GM12865 (cell line): ENCODE data around the gene COL11A1.
A peak's percentile ranks its signal among the peaks of the same experiment; 100 is the strongest.

Experiments used
- DNase-seq: peaks from one replicate; pipeline ENCODE4 v3.0.0; 2010; ENCODE audit warnings: low read depth
- H3K4me3 ChIP-seq: 2 replicates; pipeline ENCODE4 v1.5.1; 2011; ENCODE audit warnings: mild to moderate bottlenecking, low read depth, low read length, control low read depth
- TF ChIP-seq, protein P1 (sequence below): IDR thresholded peaks from 2 replicates; pipeline ENCODE4 v1.5.1; 2011; ENCODE audit warnings: low read length, control low read depth, low read depth, inconsistent platforms; ENCODE audit not compliant: insufficient read depth; ENCODE audit errors: missing control alignments

The COL11A1 gene

DNA sequence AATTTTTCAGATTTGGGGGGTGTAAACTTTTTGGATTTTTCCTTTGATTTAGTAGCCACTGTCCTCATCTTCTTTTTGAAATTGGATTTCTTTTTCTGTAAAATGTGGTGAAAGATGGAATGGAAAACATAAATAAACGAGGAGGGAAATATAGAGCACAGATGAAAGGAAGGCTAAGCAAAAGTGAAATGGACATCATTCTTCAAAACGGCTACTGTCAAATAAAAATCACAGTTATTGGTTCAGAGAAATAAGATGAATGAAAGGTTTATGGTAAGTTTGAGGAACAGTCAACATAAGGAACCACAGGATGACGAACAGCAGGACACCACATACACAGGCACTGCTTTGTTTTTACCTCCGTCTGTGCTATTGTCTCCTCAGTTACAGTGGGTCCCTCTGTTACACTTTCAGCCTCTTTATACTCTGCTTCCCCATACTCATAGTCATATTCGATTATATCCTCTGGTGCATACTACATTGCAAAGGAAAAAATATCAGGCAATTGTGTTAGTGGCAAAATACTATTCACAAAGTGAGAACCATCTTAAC lies 82.4 kb downstream of the COL11A1 start:
- DNase-seq, result no peak
- TF ChIP-seq, protein P1, sequence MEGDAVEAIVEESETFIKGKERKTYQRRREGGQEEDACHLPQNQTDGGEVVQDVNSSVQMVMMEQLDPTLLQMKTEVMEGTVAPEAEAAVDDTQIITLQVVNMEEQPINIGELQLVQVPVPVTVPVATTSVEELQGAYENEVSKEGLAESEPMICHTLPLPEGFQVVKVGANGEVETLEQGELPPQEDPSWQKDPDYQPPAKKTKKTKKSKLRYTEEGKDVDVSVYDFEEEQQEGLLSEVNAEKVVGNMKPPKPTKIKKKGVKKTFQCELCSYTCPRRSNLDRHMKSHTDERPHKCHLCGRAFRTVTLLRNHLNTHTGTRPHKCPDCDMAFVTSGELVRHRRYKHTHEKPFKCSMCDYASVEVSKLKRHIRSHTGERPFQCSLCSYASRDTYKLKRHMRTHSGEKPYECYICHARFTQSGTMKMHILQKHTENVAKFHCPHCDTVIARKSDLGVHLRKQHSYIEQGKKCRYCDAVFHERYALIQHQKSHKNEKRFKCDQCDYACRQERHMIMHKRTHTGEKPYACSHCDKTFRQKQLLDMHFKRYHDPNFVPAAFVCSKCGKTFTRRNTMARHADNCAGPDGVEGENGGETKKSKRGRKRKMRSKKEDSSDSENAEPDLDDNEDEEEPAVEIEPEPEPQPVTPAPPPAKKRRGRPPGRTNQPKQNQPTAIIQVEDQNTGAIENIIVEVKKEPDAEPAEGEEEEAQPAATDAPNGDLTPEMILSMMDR, result no peak
- no peak overlapping the region for H3K4me3 ChIP-seq

- TF ChIP-seq, protein P1, result no peak
- DNase-seq, result no peak
- no peak overlapping the region for H3K4me3 ChIP-seq
Observed at GRCh38 chr1:103024051-103024450, 84.3 kb downstream of the COL11A1 start.

GRCh38 chr1:103002005-103002404 lies 106.3 kb downstream of the COL11A1 start:
- TF ChIP-seq, protein P1, result no peak
- H3K4me3 ChIP-seq, result no peak overlapping the region
- DNase-seq, result no peak

- no peak overlapping the region for H3K4me3 ChIP-seq
- TF ChIP-seq, protein P1, result no peak
- DNase-seq, result no peak
Observed at GRCh38 chr1:102978874-102979273, 129.4 kb downstream of the COL11A1 start.

DNA sequence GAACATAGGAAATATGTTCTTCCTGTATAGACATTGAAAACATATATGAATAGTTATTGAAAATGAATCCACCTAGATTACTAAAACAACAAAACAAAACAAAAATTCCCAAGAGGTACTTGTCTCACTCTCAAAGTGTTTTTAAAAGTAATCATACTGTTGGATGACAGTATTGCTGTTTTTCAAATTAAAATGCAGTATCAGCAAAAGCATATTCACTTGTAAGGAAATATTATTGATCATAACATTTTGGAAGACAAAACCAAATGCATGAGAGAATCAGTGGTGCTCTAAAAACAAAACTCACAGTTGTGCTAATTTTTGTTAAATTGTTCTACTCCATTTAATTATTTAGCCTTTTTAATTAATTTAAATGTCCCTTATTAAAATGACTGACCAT lies 131.0 kb downstream of the COL11A1 start:
- TF ChIP-seq, protein P1, result no peak
- H3K4me3 ChIP-seq, result no peak overlapping the region
- DNase-seq, result no peak

DNA sequence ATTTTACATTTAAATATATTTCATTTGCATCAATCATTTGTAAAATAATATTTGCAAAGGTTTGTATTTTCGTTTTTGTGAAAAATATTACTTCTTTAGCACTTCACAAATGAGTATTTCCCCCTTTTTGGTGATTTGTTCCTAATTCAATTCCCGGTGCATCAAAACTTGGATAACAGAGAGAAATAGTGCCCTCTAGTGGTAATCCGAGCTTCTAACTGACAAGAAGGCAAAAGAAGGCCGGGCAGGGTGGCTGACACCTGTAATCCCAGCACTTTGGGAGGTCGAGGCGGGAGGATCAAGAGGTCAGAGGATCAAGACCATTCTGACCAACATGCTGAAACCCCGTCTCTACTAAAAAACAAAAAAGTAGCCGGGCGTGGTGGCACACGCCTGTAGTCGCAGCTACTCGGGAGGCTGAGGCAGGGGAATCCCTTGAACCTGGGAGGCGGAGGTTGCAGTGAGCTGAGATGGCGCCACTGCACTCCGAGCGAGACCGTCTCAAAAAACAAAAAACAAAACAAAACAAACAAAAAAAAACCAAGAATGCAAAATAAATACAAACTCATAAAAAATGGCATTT lies 137.7 kb downstream of the COL11A1 start:
- no peak overlapping the region for H3K4me3 ChIP-seq
- peak; percentile 70 for DNase-seq
- TF ChIP-seq, protein P1, result peak; percentile 60

DNA sequence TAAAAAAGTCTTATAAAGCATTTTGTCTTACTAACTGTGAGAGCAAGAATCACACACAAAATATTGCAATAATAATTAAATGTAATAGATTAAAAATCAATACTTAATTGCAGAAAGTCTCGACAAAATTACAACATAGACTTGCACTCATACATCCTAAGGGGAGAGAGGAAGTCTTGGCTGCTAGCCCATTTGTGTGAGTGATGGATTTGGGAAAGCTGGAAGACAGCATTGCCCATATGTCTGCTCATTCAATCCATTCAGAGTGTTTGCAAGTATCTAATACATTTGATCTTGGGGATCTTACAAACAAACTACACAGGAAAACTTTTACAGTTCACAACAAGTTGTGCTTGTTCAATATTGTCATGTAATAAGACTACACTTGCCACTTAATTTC lies 140.5 kb downstream of the COL11A1 start:
- no peak for DNase-seq
- TF ChIP-seq, protein P1, result no peak
- H3K4me3 ChIP-seq, result no peak overlapping the region
